ENCODE data around the gene BBLN. TPM values are rescaled to one million over a fixed set of nuclear protein-coding genes. Genes with fewer than 3 reads are reported as not detected.

BBLN gene
- total RNA-seq, 1 donor from 2014 or later, result 93.9 TPM

- Mint-ChIP-seq H3K27ac (ENCODE audit: unreplicated experiment) (no peak overlapping the region), H3K27me3 (ENCODE audit: unreplicated experiment) (no peaks in the 10 kb centered on the region), H3K4me3 (ENCODE audit: unreplicated experiment) (no peak overlapping the region), H3K4me1 (ENCODE audit: unreplicated experiment) (peaks cover 12% of the 10 kb centered on the region), H3K36me3 (ENCODE audit: unreplicated experiment) (peaks cover 3% of the 10 kb centered on the region), H3K9me3 (ENCODE audit: unreplicated experiment) (no peaks in the 10 kb centered on the region)
- no peak for DNase-seq (ENCODE audit: extremely low spot score, unreplicated experiment)
- no peak for TF ChIP-seq CTCF (IDR thresholded peaks at IDR 0.05)
These were observed 44.6 kb upstream of the BBLN start for GRCh38 chr9:128115187-128116103.

GRCh38 chr9:128116104-128117083 lies 43.7 kb upstream of the BBLN start:
- peaks cover 12% of the 10 kb centered on the region for H3K4me1 Mint-ChIP-seq (ENCODE audit: unreplicated experiment)
- H3K27ac Mint-ChIP-seq (ENCODE audit: unreplicated experiment), result no peak overlapping the region
- H3K36me3 Mint-ChIP-seq (ENCODE audit: unreplicated experiment), result peaks cover 3% of the 10 kb centered on the region
- H3K9me3 Mint-ChIP-seq (ENCODE audit: unreplicated experiment), result no peaks in the 10 kb centered on the region
- H3K27me3 Mint-ChIP-seq (ENCODE audit: unreplicated experiment), result no peaks in the 10 kb centered on the region
- no peak overlapping the region for H3K4me3 Mint-ChIP-seq (ENCODE audit: unreplicated experiment)
- no peak for TF ChIP-seq CTCF (IDR thresholded peaks at IDR 0.05)
- no peak for DNase-seq (ENCODE audit: extremely low spot score, unreplicated experiment)

GRCh38 chr9:128117613-128118471 lies 42.2 kb upstream of the BBLN start:
- Mint-ChIP-seq H3K27ac (ENCODE audit: unreplicated experiment) (no peak overlapping the region), H3K9me3 (ENCODE audit: unreplicated experiment) (no peaks in the 10 kb centered on the region), H3K4me3 (ENCODE audit: unreplicated experiment) (no peak overlapping the region), H3K36me3 (ENCODE audit: unreplicated experiment) (peaks cover 4% of the 10 kb centered on the region), H3K4me1 (ENCODE audit: unreplicated experiment) (peaks cover 12% of the 10 kb centered on the region), H3K27me3 (ENCODE audit: unreplicated experiment) (no peaks in the 10 kb centered on the region)
- DNase-seq (ENCODE audit: extremely low spot score, unreplicated experiment), result peak; percentile 97
- peak; percentile 100 for TF ChIP-seq CTCF (IDR thresholded peaks at IDR 0.05)

GRCh38 chr9:128118472-128118857 lies 41.6 kb upstream of the BBLN start:
- no peaks in the 10 kb centered on the region for H3K9me3 Mint-ChIP-seq (ENCODE audit: unreplicated experiment)
- H3K4me3 Mint-ChIP-seq (ENCODE audit: unreplicated experiment), result no peak overlapping the region
- no peaks in the 10 kb centered on the region for H3K27me3 Mint-ChIP-seq (ENCODE audit: unreplicated experiment)
- TF ChIP-seq CTCF (IDR thresholded peaks at IDR 0.05), result no peak
- peaks cover 12% of the 10 kb centered on the region for H3K4me1 Mint-ChIP-seq (ENCODE audit: unreplicated experiment)
- H3K36me3 Mint-ChIP-seq (ENCODE audit: unreplicated experiment), result peaks cover 2% of the 10 kb centered on the region
- DNase-seq (ENCODE audit: extremely low spot score, unreplicated experiment), result no peak
- H3K27ac Mint-ChIP-seq (ENCODE audit: unreplicated experiment), result no peak overlapping the region
